Mesenteric fat pad (tissue), 1 donor: ENCODE results near the gene HSPE1. TPM values are rescaled to one million over a fixed set of nuclear protein-coding genes. Genes with fewer than 3 reads are reported as not detected.

Source experiments
- total RNA-seq: library from RNA; stranded (reverse); fragmentation: NEBNext Ultra II Directional; extraction: Animal tissue kit (Norgen Biotek cat#: 25700); gene quantifications from one replicate; pipeline ENCODE4 v1.2.1, GENCODE V29; 2021
- donor health status: DM: yes; HTN: yes; CAD: no.

The HSPE1 gene
- total RNA-seq, 1 donor from 2014 or later = 95.8 TPM

Other genes starting within 250 kb of the HSPE1 start
- 26.0 TPM for gene ANKRD44, start 189.6 kb upstream of the HSPE1 start, total RNA-seq
- gene SF3B1, start 65.4 kb upstream of the HSPE1 start, total RNA-seq = 206 TPM
- 38.2 TPM for gene COQ10B, start 46.8 kb upstream of the HSPE1 start, total RNA-seq
- gene HSPD1, start 539 bp upstream of the HSPE1 start, total RNA-seq = 234 TPM
- 24.3 TPM for gene MOB4, start 15.7 kb downstream of the HSPE1 start, total RNA-seq
- gene RFTN2, start 175.2 kb downstream of the HSPE1 start, total RNA-seq = 6.8 TPM
- 8.0 TPM for gene MARS2, start 205.0 kb downstream of the HSPE1 start, total RNA-seq